Stromal cell of bone marrow (primary cell): ENCODE measurements around the gene CX3CL1.
"Not testable (repeated sequence)": the region's sequence is repeated elsewhere in the genome, so short reads cannot be mapped to it uniquely, and the experiment has no call there.

Experiments used
- DNase-seq: peaks from one replicate; pipeline ENCODE4 v3.0.0-alpha.2; 2012; ENCODE audit warnings: low read depth

Gene CX3CL1

GRCh38 chr16:57357330-57358085, 14.8 kb upstream of the CX3CL1 start:
- no peak for DNase-seq

- DNase-seq = no peak
Measured at GRCh38 chr16:57358086-57358420, 14.2 kb upstream of the CX3CL1 start.

GRCh38 chr16:57358527-57359095, 13.7 kb upstream of the CX3CL1 start, which contains the start of gene CCL22:
Gene CCL22, plus strand, starts transcription at chr16:57358783. Its CDS starts 34 bp downstream, at chr16:57358817.
- no peak for DNase-seq

GRCh38 chr16:57360321-57360935, 11.9 kb upstream of the CX3CL1 start:
- DNase-seq = no peak

GRCh38 chr16:57361404-57361803, 10.9 kb upstream of the CX3CL1 start:
- DNase-seq = no peak

- DNase-seq = no peak
Measured at GRCh38 chr16:57364143-57364542, 8.1 kb upstream of the CX3CL1 start.

- no peak for DNase-seq
Measured at GRCh38 chr16:57366544-57367040, 5.7 kb upstream of the CX3CL1 start.

- DNase-seq = no peak
Measured at GRCh38 chr16:57367116-57367752, 5.1 kb upstream of the CX3CL1 start.

GRCh38 chr16:57371494-57372371, 557 bp upstream of the CX3CL1 start:
- DNase-seq = no peak

- DNase-seq = no peak
Measured at GRCh38 chr16:57373117-57373947, 1.0 kb downstream of the CX3CL1 start.

GRCh38 chr16:57374067-57374534, 1.8 kb downstream of the CX3CL1 start:
- DNase-seq = no peak

GRCh38 chr16:57374925-57375465, 2.7 kb downstream of the CX3CL1 start:
- DNase-seq = not testable (repeated sequence)

- no peak for DNase-seq
Measured at GRCh38 chr16:57376313-57376818, 4.1 kb downstream of the CX3CL1 start.

GRCh38 chr16:57377080-57377841, 5.0 kb downstream of the CX3CL1 start:
- DNase-seq = no peak

- no peak for DNase-seq
Measured at GRCh38 chr16:57379579-57379978, 7.3 kb downstream of the CX3CL1 start.

- DNase-seq = no peak
Measured at GRCh38 chr16:57380671-57381462, 8.6 kb downstream of the CX3CL1 start.

- no peak for DNase-seq
Measured at GRCh38 chr16:57381791-57382534, 9.7 kb downstream of the CX3CL1 start.
